ENCODE data around the gene ISCA2.

ISCA2 gene

DNA sequence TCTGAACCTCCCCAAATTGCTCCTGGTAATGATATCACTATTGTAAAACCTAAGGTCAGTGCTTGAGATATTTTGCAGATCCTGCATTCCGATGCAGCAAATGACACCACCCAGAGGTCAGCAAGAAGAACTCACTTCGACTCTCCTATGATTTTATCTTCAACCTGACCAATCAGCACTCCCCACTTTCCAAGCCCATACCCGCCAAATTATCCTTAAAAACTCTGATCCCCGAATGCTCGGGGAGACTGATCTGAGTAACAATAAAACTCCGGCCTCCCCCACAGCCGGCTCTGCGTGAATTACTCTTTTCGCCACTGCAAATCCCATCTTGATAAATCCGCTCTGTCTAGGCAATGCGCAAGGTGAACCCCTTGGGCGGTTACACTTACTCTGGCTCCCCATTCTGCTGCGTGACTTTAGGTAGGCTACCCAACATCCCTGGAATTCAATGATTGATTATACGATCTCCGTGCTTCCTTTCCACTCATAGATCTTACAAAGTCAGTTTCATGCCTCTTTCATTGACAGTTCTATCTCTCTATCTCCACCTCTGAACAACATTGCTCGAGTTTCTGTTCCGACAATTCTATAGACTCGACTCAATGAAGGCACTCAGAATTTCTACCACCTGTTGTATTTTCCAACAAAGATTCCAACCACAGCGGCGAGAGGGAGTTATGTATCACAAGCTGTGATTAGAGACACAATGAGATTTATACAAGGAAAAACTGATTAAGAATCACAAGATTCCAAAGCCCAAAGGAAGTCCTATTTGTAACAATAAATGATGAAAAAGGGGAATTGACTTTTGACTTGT is 1.4 kb upstream of the ISCA2 start:
- TF ChIP-seq, protein P1, sequence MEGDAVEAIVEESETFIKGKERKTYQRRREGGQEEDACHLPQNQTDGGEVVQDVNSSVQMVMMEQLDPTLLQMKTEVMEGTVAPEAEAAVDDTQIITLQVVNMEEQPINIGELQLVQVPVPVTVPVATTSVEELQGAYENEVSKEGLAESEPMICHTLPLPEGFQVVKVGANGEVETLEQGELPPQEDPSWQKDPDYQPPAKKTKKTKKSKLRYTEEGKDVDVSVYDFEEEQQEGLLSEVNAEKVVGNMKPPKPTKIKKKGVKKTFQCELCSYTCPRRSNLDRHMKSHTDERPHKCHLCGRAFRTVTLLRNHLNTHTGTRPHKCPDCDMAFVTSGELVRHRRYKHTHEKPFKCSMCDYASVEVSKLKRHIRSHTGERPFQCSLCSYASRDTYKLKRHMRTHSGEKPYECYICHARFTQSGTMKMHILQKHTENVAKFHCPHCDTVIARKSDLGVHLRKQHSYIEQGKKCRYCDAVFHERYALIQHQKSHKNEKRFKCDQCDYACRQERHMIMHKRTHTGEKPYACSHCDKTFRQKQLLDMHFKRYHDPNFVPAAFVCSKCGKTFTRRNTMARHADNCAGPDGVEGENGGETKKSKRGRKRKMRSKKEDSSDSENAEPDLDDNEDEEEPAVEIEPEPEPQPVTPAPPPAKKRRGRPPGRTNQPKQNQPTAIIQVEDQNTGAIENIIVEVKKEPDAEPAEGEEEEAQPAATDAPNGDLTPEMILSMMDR (IDR thresholded peaks at IDR 0.05), result no peak
- no peaks in the 10 kb centered on the region for H3K9me3 ChIP-seq
- H3K4me3 ChIP-seq (ENCODE audit: low read depth in 1 of 2, low read length in 1 of 2), result peak overlapping the region; percentile 88 to 98
- peak overlapping the region; percentile 93 for H3K27ac ChIP-seq
- peaks cover 11% of the 10 kb centered on the region for H3K27me3 ChIP-seq
- peaks cover 17 to 20% of the 10 kb centered on the region in 2 experiments for H3K4me1 ChIP-seq (ENCODE audit: control insufficient read depth in 1 of 2, insufficient read depth in 1 of 2, low read depth in 1 of 2, low read length in 1 of 2)
- H3K36me3 ChIP-seq, result no peaks in the 10 kb centered on the region

- no peaks in the 10 kb centered on the region for H3K36me3 ChIP-seq
- H3K27ac ChIP-seq, result peak within 1 kb of the TSS; percentile 93
- peak within 1 kb of the TSS; percentile 96 to 98 for H3K4me3 ChIP-seq (ENCODE audit: low read depth in 1 of 2, low read length in 1 of 2)
- TF ChIP-seq, protein P1 (IDR thresholded peaks at IDR 0.05), result no peak
- H3K9me3 ChIP-seq, result no peaks in the 10 kb centered on the region
- H3K4me1 ChIP-seq (ENCODE audit: control insufficient read depth in 1 of 2, insufficient read depth in 1 of 2, low read depth in 1 of 2, low read length in 1 of 2), result peaks cover 17 to 20% of the 10 kb centered on the region in 2 experiments
- peaks cover 11% of the 10 kb centered on the region for H3K27me3 ChIP-seq
Observed at GRCh38 chr14:74492776-74493342, 706 bp upstream of the ISCA2 start, which contains the start of gene NPC2. Gene NPC2 (minus strand): TSS chr14:74493305. CDS start chr14:74493274, 31 bp downstream.

DNA sequence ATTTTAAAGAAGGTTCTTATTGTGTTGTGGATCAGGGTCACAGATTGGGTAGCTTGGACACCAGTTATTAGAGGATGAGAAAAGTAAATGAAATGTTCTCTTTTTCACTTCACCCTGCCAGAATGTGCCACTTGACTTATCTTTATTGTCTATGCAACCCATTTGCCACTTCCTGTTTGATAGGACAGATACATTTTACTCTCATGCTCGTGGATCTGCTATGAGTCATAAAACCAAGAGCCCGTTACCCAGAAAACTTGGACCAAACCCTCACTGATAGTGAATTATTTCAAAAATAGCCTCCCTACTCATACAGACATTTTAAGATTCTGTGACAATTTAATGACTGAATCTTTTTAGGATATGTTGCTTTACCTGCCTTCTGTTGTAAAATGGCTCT is 1.8 kb downstream of the ISCA2 start:
- H3K27me3 ChIP-seq, result peaks cover 11% of the 10 kb centered on the region
- H3K4me1 ChIP-seq (ENCODE audit: control insufficient read depth in 1 of 2, insufficient read depth in 1 of 2, low read depth in 1 of 2, low read length in 1 of 2), result peaks cover 17 to 20% of the 10 kb centered on the region in 2 experiments
- no peaks in the 10 kb centered on the region for H3K9me3 ChIP-seq
- TF ChIP-seq, protein P1 (IDR thresholded peaks at IDR 0.05), result no peak
- H3K27ac ChIP-seq, result no peak overlapping the region
- no peak overlapping the region for H3K4me3 ChIP-seq (ENCODE audit: low read depth in 1 of 2, low read length in 1 of 2)
- H3K36me3 ChIP-seq, result peaks cover 3% of the 10 kb centered on the region

DNA sequence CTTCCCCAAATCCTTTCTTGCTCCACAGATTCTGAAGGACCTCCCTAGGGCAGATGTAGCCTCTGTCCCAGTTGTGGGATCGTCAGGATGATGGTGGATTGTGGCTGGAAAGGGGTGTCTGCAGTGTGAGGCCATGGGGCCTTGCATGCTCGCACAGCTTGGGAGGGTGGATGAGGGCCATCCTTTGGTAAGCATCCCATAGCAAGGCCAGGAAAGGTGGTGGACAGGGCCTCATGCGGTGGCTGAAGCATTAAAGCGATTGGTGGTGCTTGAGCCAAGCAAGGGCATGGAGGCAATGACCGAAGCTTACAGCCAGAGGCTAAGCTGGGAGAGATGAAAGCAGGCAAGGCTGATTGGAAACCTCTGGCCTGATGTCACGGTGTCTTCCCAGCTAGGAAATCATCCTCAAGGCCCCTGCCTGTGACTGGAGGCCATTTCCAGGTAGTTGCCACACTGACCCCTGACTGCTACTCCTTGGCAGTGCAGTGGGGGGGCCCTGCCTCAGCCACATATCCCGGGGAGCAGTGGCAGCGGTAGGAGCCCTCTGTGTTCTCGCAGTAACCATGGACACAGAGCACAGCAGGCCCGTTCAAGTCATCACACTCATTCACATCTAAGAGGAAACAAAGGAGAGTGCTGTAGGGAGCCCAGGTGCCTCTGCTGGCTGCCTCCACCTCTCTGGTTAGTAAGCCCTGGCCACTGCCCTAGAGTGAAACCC is 7.0 kb downstream of the ISCA2 start:
- H3K4me3 ChIP-seq (ENCODE audit: low read depth in 1 of 2, low read length in 1 of 2), result no peak overlapping the region
- peaks cover 7% of the 10 kb centered on the region for H3K36me3 ChIP-seq
- H3K9me3 ChIP-seq, result no peaks in the 10 kb centered on the region
- no peak overlapping the region for H3K27ac ChIP-seq
- H3K27me3 ChIP-seq, result no peaks in the 10 kb centered on the region
- no peaks in the 10 kb centered on the region for H3K4me1 ChIP-seq (ENCODE audit: control insufficient read depth in 1 of 2, insufficient read depth in 1 of 2, low read depth in 1 of 2, low read length in 1 of 2)
- TF ChIP-seq, protein P1 (IDR thresholded peaks at IDR 0.05), result no peak

GRCh38 chr14:74501135-74501614 is 7.6 kb downstream of the ISCA2 start:
- Histone ChIP-seq H3K27ac (no peak overlapping the region), H3K36me3 (peaks cover 7% of the 10 kb centered on the region), H3K27me3 (no peaks in the 10 kb centered on the region), H3K9me3 (no peaks in the 10 kb centered on the region), H3K4me1 (ENCODE audit: control insufficient read depth in 1 of 2, insufficient read depth in 1 of 2, low read depth in 1 of 2, low read length in 1 of 2) (no peaks in the 10 kb centered on the region), H3K4me3 (ENCODE audit: low read depth in 1 of 2, low read length in 1 of 2) (no peak overlapping the region)
- TF ChIP-seq, protein P1 (IDR thresholded peaks at IDR 0.05), result no peak

Data from neutrophil (primary cell).